Activated naive CD8-positive, alpha-beta T cell treated with anti-CD3 and anti-CD28 coated beads for 36 hours (primary cell): ENCODE measurements around the gene MERTK. TPM values are rescaled to one million over a fixed set of nuclear protein-coding genes. Genes with fewer than 3 reads are reported as not detected.
"Not testable (repeated sequence)": the region's sequence is repeated elsewhere in the genome, so short reads cannot be mapped to it uniquely, and the experiment has no call there.

Source experiments
- DNase-seq: peaks from one replicate; pipeline ENCODE4 v3.0.0; 2021
- H3K27ac Mint-ChIP-seq: one replicate; pipeline ENCODE4 v1.8.0; 2022; ENCODE audit warnings: mild to moderate bottlenecking, moderate library complexity, mixed read lengths
- H3K27me3 Mint-ChIP-seq: one replicate; pipeline ENCODE4 v1.8.0; 2022; ENCODE audit warnings: mild to moderate bottlenecking, mixed read lengths
- H3K36me3 Mint-ChIP-seq: one replicate; pipeline ENCODE4 v1.8.0; 2021; ENCODE audit warnings: mild to moderate bottlenecking, mixed read lengths
- H3K4me1 Mint-ChIP-seq: one replicate; pipeline ENCODE4 v1.8.0; 2021; ENCODE audit warnings: mixed read lengths
- H3K4me3 Mint-ChIP-seq: one replicate; pipeline ENCODE4 v1.8.0; 2022; ENCODE audit warnings: mild to moderate bottlenecking, moderate library complexity, mixed read lengths
- H3K9me3 Mint-ChIP-seq: one replicate; pipeline ENCODE4 v1.8.0; 2022; ENCODE audit warnings: mixed read lengths
- total RNA-seq, 2 experiments: library from RNA; stranded (reverse); gene quantifications; one replicate each; pipeline ENCODE4 v1.2.3, GENCODE V29; 2021

Gene MERTK
- total RNA-seq, 2 experiments from 2014 or later, result 0.33 to 0.44 TPM

DNA sequence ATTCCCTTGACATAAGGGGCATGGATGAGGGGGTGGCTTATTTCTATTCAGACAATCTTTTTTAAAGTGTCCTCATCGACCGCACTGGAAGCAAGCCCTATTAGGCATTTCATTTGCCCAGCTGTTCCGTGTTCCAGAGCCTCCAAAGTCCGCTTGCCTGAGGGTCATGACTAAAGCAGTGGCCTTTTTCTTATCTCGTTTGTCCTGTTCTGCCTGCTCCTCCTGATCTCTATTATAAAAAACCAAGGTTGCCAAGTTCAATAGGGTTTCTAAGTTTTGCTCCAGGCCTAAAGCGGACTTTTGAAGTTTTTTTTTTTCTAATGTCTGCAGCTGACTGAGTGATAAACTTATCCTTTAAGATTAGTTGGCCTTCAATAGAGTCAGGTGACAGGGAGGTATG, 143.1 kb downstream of the MERTK start:
- H3K9me3 Mint-ChIP-seq, result peaks cover 11% of the 10 kb centered on the region
- H3K4me1 Mint-ChIP-seq, H3K27me3 Mint-ChIP-seq, DNase-seq, H3K27ac Mint-ChIP-seq, H3K36me3 Mint-ChIP-seq, H3K4me3 Mint-ChIP-seq: not testable (repeated sequence)

DNA sequence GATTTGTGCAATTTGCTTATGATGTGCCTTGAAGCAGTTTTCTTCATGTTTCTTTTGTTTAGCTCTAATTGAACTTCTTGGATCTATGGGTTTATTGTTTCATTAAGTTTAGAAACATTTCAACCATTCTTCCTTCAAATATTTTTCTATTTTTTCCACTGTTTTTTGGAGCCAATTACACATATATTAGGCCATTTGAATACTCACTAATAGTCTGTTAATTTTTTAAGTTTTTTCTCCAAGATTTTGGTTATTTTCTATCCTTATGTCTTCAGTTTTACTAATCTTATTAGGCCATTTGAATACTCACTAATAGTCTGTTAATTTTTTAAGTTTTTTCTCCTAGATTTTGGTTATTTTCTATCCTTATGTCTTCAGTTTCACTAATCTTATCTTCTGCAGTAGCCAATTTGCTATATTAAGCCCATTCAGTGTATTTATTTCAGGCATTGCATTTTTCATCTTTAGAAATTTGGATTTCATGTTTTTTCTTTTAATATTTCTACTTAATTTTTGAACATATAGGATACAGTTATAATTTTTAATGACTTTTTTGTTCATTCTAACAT, 147.1 kb downstream of the MERTK start:
- H3K4me1 Mint-ChIP-seq, result no peaks in the 10 kb centered on the region
- H3K9me3 Mint-ChIP-seq, result peaks cover 3% of the 10 kb centered on the region
- no peak overlapping the region for H3K4me3 Mint-ChIP-seq
- no peak overlapping the region for H3K27ac Mint-ChIP-seq
- H3K36me3 Mint-ChIP-seq, result no peaks in the 10 kb centered on the region
- no peaks in the 10 kb centered on the region for H3K27me3 Mint-ChIP-seq
- no peak for DNase-seq

DNA sequence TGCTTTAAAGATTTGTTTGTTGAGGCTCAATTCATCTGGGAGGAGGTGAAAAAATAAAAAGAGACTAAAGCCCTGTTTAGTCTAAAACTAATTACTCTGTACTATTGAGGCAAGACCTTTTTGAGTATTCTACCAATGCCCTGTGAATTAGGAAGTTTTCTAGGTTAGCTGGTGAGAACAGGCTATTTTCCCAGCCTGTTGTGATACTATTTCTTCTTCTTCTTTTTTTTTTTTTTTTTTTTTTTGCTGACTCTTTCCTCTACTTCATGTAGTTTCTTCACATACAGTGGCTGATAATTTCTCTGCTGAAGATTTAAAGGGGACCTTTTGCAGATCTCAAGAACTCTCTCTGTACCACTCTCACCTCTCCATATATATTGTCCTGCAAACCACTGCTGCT, 147.8 kb downstream of the MERTK start:
- no peak overlapping the region for H3K27ac Mint-ChIP-seq
- no peak overlapping the region for H3K4me3 Mint-ChIP-seq
- no peaks in the 10 kb centered on the region for H3K36me3 Mint-ChIP-seq
- no peaks in the 10 kb centered on the region for H3K4me1 Mint-ChIP-seq
- DNase-seq, result no peak
- no peaks in the 10 kb centered on the region for H3K27me3 Mint-ChIP-seq
- H3K9me3 Mint-ChIP-seq, result peaks cover 3% of the 10 kb centered on the region

DNA sequence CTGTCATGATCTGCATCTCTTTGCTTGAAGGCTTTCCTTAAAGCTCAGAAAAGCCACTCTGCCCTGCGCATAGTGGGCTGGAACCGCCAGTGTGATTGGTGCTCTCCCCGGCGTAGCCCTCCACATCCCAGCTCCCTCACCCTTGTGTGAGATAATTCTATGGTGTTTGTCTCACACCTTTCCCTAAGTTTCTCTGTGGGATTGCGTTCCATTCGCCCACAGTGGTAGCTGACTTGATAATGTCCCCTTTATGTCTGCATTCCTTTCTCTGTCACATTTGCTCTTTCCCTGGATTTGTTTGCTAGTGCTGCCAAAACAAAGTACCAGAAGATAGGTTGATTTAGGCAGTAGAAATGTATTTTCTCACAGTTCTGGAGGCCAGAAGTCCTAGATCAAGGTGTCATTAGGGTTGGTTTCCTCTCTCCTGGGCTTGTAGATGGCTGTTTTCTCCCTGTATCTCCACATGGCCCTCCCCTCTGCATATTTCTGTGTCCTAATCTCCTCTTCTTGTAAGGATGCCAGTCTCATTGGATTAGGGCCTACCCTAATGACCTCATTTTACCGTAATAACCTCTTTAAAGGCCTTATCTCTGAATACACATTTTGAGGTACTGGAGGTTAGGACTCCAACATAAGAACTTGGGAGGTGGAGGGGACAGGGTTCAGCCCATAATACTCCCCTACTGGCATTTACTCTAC, 149.3 kb downstream of the MERTK start:
- no peak overlapping the region for H3K27ac Mint-ChIP-seq
- H3K4me3 Mint-ChIP-seq, result no peak overlapping the region
- H3K9me3 Mint-ChIP-seq, result peaks cover 3% of the 10 kb centered on the region
- no peak for DNase-seq
- no peaks in the 10 kb centered on the region for H3K27me3 Mint-ChIP-seq
- no peaks in the 10 kb centered on the region for H3K36me3 Mint-ChIP-seq
- H3K4me1 Mint-ChIP-seq, result no peaks in the 10 kb centered on the region

DNA sequence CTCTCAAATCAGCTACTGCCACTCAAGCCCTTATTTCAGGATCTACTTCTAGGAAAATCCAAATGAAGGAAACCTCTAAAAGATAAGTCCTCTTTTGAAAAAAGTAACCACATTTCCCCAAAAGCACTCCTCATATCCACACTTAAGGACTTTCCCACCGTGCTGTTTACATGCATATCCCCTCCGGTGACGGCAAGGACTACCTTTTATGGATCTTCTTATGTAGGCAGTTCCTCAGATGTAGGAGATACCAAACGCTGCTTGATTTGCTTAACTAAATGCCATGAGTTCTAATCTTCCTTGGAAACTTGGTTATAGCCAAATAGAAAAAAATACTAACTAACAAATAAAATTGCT, 149.8 kb downstream of the MERTK start:
- no peak for DNase-seq
- no peaks in the 10 kb centered on the region for H3K4me1 Mint-ChIP-seq
- H3K27me3 Mint-ChIP-seq, result no peaks in the 10 kb centered on the region
- peaks cover 3% of the 10 kb centered on the region for H3K9me3 Mint-ChIP-seq
- no peaks in the 10 kb centered on the region for H3K36me3 Mint-ChIP-seq
- no peak overlapping the region for H3K27ac Mint-ChIP-seq
- no peak overlapping the region for H3K4me3 Mint-ChIP-seq

DNA sequence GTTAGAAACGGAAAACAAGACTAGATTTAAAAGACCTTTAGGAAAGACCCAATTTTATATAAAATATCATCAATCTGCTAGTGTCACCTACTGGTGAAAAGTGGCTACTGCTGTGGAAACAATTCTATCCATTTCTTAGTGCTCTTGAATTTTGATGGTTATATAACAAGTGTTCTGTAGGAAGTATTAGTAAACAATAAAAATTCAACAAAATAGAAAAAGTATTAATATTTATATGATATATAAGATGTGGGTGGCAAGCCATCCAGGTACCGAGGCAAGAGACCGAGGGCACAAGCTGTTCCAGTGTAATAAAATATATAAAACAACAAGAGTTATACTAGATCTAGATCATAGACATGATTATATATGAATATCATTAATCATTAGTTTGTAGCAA, 150.5 kb downstream of the MERTK start:
- peaks cover 3% of the 10 kb centered on the region for H3K9me3 Mint-ChIP-seq
- no peak overlapping the region for H3K27ac Mint-ChIP-seq
- no peak for DNase-seq
- H3K4me1 Mint-ChIP-seq, result peaks cover 6% of the 10 kb centered on the region
- no peaks in the 10 kb centered on the region for H3K36me3 Mint-ChIP-seq
- H3K27me3 Mint-ChIP-seq, result no peaks in the 10 kb centered on the region
- H3K4me3 Mint-ChIP-seq, result no peak overlapping the region

DNA sequence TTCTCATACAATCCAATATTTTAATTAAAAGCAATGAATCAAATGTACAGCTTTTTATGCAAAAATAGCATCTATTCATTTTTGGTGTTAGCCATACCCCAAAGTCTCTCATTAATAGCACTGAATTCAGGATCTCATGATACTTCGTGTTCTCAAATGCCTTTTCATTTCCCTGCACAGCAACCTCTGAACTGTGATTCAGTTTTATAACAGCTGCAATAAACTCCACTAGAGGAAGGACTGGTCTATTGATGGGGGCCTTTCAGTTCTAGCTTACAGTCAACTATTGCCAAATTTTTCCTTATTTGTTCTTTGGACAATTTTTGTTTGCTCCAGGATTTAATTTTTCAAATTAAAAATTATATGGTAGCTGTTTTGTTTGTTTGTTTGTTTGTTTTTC, 151.9 kb downstream of the MERTK start:
- Mint-ChIP-seq H3K4me3 (no peak overlapping the region), H3K27ac (no peak overlapping the region), H3K36me3 (no peaks in the 10 kb centered on the region), H3K27me3 (no peaks in the 10 kb centered on the region), H3K4me1 (peaks cover 7% of the 10 kb centered on the region), H3K9me3 (peaks cover under 1% of the 10 kb centered on the region)
- DNase-seq, result no peak

DNA sequence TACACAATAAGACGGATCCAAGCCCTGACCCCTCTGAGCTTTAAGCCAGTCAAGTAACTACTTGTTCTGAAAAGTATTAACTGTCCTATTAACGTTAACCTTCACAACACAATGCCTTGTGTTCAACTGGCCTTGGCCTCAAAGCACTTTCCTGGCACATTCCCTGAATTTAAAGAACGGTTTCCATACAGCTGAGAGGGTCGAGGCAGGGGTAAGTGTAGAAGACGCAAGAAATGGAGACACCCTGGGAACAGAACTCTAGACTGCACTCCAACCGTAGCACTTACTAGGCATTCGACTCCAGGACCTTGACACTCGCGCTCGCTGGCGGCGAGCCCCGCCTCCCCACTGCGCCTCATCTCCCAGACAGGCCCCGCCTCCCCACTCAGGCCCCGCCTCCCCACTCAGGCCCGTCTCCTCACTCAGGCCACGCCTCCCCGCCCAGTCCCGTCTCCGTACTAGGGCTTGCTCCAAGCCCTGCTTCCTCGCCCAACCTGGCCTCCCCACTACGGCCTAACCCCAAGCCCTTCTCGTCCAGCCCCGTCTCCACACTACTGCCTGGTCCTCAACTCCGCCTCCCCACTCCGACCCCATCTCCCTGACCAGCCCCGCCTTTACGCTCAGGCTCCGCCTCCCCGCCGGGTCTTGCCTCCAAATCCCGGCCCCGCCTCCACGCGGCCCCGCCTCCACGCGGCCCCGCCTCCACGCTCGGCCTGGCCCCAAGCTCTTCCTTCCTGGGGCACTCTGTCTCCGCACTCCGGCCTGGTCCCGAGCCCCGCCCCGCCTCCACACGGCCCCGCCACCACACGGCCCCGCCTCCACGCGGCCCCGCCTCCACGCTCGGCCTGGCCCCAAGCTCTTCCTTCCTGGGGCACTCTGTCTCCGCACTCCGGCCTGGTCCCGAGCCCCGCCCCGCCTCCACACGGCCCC, 155.8 kb downstream of the MERTK start:
- Mint-ChIP-seq H3K9me3 (no peaks in the 10 kb centered on the region), H3K36me3 (peaks cover 12% of the 10 kb centered on the region), H3K4me3 (peak overlapping the region; percentile 95), H3K27ac (peak overlapping the region; percentile 98), H3K4me1 (peaks cover 31% of the 10 kb centered on the region), H3K27me3 (no peaks in the 10 kb centered on the region)
- DNase-seq, result peak; percentile 98

DNA sequence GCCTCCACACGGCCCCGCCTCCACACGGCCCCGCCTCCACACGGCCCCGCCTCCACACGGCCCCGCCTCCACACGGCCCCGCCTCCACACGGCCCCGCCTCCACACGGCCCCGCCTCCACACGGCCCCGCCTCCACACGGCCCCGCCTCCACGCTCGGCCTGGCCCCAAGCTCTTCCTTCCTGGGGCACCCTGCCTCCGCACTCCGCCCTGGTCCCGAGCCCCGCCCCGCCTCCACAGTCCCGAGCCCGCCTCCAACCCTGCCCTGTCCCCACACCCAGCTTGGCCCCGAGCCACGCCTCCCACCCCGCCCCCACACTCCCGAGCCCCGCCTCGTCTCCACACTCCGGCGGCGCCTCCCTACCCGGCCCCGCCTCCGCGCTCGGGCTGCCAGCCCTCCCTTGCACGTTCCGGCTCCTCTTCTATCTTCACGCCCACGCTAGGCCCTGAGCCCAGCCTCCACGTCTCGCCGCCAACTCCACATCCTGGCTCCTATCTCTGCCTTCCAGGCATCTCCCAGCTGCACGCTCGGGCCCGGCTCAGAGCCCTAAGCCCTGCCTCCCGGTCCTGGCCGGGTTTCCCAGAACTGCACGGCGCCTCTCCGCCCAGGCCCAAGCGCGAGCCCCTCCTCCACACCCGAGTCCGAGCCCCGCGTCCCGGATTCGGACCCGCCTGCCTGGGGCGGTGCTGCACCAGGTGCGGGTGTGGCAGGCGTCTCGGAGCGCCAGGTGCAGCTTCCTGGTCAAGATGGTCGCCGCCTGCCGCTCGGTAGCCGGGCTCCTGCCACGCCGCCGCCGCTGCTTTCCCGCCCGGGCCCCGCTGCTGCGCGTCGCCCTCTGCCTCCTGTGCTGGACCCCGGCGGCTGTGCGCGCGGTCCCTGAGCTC, 156.7 kb downstream of the MERTK start, which contains the start of gene TMEM87B:
TSS of gene TMEM87B (plus strand) at position 423 of the 883 bp plus-strand sequence. CDS start at position 746, 323 bp downstream.
- H3K4me3 Mint-ChIP-seq, result peak within 1 kb of the TSS; percentile 95
- H3K9me3 Mint-ChIP-seq, result no peaks in the 10 kb centered on the region
- no peaks in the 10 kb centered on the region for H3K27me3 Mint-ChIP-seq
- H3K4me1 Mint-ChIP-seq, result peaks cover 32% of the 10 kb centered on the region
- H3K27ac Mint-ChIP-seq, result peak within 1 kb of the TSS; percentile 98
- peak; percentile 96 for DNase-seq
- H3K36me3 Mint-ChIP-seq, result peaks cover 13% of the 10 kb centered on the region

DNA sequence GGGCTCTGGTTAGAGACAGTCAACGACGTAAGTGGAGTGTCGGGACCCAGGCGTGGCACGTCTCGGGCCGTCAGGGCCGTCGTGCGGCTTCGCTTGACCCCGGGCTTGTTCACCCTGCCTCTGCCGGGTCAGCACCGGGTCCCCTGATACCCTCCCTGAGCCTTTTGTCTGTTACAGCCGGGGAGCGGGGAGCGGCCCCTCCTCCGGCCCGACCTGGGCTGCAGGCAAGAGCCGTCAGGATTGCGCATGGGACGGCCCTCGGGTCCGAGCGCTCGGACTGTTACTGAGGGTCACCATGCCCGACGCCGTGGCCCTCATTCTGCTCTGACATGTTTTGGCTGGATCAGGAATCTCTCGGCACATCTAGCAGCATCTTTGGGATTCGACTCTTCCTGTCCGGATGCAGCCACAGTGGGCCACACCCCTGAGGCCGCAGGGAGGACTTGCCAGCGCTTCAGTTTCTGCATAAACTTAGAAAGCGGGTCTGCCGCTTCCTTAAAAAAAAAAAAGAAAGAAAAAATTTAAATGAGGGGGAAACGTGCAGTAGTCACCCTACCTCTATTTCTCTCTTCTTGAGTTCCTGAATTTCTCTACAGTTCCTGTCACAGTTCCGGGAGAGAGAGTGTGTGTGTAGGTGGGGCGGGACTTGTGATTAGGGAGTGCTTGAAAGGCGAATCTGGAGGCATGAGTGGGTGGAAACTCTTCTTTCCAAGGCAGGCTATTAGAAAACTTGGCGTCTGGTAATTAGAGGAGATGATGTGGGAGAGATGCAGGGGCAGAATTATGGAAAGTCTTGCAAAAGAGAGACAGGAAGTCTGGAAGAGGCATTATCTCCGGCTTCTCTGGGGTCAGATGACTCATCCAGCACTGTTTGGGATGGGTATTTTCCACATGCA, 157.6 kb downstream of the MERTK start:
- Mint-ChIP-seq H3K9me3 (no peaks in the 10 kb centered on the region), H3K27me3 (no peaks in the 10 kb centered on the region), H3K27ac (peak overlapping the region; percentile 94), H3K36me3 (peaks cover 16% of the 10 kb centered on the region), H3K4me1 (peaks cover 32% of the 10 kb centered on the region), H3K4me3 (peak overlapping the region; percentile 87)
- DNase-seq, result peak; percentile 45

DNA sequence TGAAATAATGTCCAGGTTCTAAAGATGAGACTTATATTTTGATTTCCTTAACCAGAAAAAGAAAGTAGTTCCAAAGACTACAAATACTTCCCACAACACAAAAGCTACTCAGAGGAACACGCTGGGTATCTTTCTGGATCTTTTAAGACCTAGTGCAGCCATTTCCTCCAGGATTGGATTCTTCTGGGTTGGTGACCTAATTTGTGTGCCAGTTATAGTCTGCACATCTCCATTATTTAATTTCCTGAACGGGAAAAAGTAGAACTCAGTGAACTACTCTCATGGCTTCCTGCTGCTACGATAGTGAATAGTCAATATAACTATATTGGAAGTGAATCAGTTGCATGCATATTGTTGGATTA, 158.2 kb downstream of the MERTK start:
- Mint-ChIP-seq H3K4me1 (peaks cover 36% of the 10 kb centered on the region), H3K27me3 (no peaks in the 10 kb centered on the region), H3K36me3 (peaks cover 22% of the 10 kb centered on the region), H3K27ac (peak overlapping the region; percentile 94), H3K9me3 (no peaks in the 10 kb centered on the region), H3K4me3 (peak overlapping the region; percentile 87)
- DNase-seq, result no peak

DNA sequence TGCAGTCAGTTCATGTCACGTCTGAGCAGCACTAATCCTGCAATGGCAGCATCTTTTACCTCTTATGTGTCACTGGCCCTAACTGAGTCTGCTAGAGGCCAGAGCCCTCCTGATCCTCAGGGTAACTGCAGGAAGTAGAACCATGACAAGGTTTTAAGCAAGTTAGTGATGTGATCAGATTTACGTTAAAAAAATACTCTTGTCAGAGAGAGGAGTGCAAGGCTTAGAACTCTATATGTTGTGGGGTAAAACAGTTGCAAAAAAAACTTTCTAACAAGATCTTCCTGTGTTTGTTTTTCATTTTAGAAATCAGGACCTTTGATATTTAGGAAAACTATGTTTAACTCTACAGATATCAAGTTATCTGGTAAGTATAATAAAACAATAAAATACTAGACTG, 161.3 kb downstream of the MERTK start:
- H3K36me3 Mint-ChIP-seq, result peaks cover 51% of the 10 kb centered on the region
- H3K4me3 Mint-ChIP-seq, result no peak overlapping the region
- H3K27ac Mint-ChIP-seq, result no peak overlapping the region
- H3K4me1 Mint-ChIP-seq, result peaks cover 54% of the 10 kb centered on the region
- no peaks in the 10 kb centered on the region for H3K27me3 Mint-ChIP-seq
- H3K9me3 Mint-ChIP-seq, result peaks cover 16% of the 10 kb centered on the region
- DNase-seq, result no peak

DNA sequence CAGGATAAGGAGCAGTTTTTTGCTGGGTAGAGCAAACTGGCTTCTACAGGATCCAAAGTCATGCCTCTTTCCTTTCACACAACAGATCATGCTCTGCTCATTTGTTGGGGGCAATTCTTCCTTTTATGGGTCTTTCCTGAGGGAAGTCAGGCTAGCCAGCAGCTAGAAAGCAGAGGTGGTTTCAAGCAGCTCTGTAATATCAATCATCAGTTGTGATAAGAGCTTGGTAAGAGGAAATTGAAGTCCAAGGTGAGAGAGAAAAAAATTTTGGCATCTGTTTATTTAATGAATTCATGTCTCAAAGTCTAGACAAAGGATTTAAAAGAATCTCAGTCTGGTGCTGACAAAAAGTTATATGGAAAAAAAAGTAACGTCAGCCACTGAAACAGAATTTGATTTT, 162.9 kb downstream of the MERTK start:
- H3K9me3 Mint-ChIP-seq, result peaks cover 20% of the 10 kb centered on the region
- no peak overlapping the region for H3K4me3 Mint-ChIP-seq
- peaks cover 62% of the 10 kb centered on the region for H3K4me1 Mint-ChIP-seq
- H3K27ac Mint-ChIP-seq, result peak overlapping the region; percentile 30
- no peaks in the 10 kb centered on the region for H3K27me3 Mint-ChIP-seq
- peaks cover 62% of the 10 kb centered on the region for H3K36me3 Mint-ChIP-seq
- no peak for DNase-seq

DNA sequence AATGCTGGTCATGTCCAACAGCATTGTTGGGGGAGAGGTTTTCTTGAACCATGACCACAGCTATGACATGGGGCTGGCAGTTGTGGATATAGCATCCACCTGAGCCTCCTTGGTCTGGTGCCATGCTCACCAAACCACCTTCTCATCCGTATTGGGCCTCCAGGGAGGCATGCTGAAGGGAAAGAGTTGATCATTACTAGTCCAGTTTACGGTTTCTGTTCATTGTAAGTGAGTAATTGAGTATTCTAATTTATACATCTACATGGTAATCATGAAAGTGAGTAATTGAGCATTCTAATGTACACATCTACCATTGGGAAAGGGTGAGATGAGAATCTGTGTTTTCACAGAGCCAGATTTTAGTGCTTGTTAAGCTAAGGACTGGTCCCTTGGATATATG, 163.4 kb downstream of the MERTK start:
- Mint-ChIP-seq H3K9me3 (peaks cover 20% of the 10 kb centered on the region), H3K4me1 (peaks cover 59% of the 10 kb centered on the region)

More for the DNA sequence above, 163.4 kb downstream of the MERTK start:
- H3K27me3 Mint-ChIP-seq, result no peaks in the 10 kb centered on the region
- DNase-seq, result no peak
- no peak overlapping the region for H3K27ac Mint-ChIP-seq
- no peak overlapping the region for H3K4me3 Mint-ChIP-seq
- peaks cover 63% of the 10 kb centered on the region for H3K36me3 Mint-ChIP-seq
